NOMO-1 treated with DMSO at 0.1 percent for 48 hours (cell line): Measurements from ENCODE around the gene AHDC1.
"Not testable (repeated sequence)": the region's sequence is repeated elsewhere in the genome, so short reads cannot be mapped to it uniquely, and the experiment has no call there.

Source experiments
- DNase-seq: peaks from one replicate; lab custom pipeline; 2025; ENCODE audit not compliant: unreplicated experiment; lab: John Stamatoyannopoulos, UW

The AHDC1 gene

GRCh38 chr1:27519331-27520258 lies 84.3 kb downstream of the AHDC1 start:
- no peak for DNase-seq

GRCh38 chr1:27518808-27519207 lies 85.1 kb downstream of the AHDC1 start:
- DNase-seq = no peak

- DNase-seq = no peak
These were observed 85.8 kb downstream of the AHDC1 start for GRCh38 chr1:27517907-27518718.

- no peak for DNase-seq
These were observed 86.6 kb downstream of the AHDC1 start for GRCh38 chr1:27517301-27517700.

GRCh38 chr1:27515626-27516025 lies 88.3 kb downstream of the AHDC1 start:
- DNase-seq = no peak

- DNase-seq = no peak
These were observed 90.0 kb downstream of the AHDC1 start for GRCh38 chr1:27513958-27514357.

- no peak for DNase-seq
These were observed 90.4 kb downstream of the AHDC1 start for GRCh38 chr1:27513528-27513927.

GRCh38 chr1:27509127-27510080 lies 94.5 kb downstream of the AHDC1 start:
- no peak for DNase-seq

- DNase-seq = no peak
These were observed 95.8 kb downstream of the AHDC1 start for GRCh38 chr1:27507960-27508665.

GRCh38 chr1:27506703-27507102 lies 97.2 kb downstream of the AHDC1 start:
- no peak for DNase-seq

GRCh38 chr1:27505420-27505680 lies 98.6 kb downstream of the AHDC1 start:
- no peak for DNase-seq

GRCh38 chr1:27504588-27505419 lies 99.1 kb downstream of the AHDC1 start:
- DNase-seq = no peak

- DNase-seq = no peak
These were observed 99.9 kb downstream of the AHDC1 start for GRCh38 chr1:27503844-27504587.

- DNase-seq = no peak
These were observed 100.9 kb downstream of the AHDC1 start for GRCh38 chr1:27503033-27503432.

- not testable (repeated sequence) for DNase-seq
These were observed 102.8 kb downstream of the AHDC1 start for GRCh38 chr1:27501159-27501558.

- DNase-seq = no peak
These were observed 104.8 kb downstream of the AHDC1 start for GRCh38 chr1:27499142-27499541.

- DNase-seq = no peak
These were observed 107.3 kb downstream of the AHDC1 start for GRCh38 chr1:27496604-27497155.

- DNase-seq = no peak
These were observed 111.1 kb downstream of the AHDC1 start for GRCh38 chr1:27492796-27493195.
